K562 (cell line): ENCODE results near the gene SLC27A4. TPM values are rescaled to one million over a fixed set of nuclear protein-coding genes. Genes with fewer than 3 reads are reported as not detected.
A peak's percentile ranks its signal among the peaks of the same experiment; 100 is the strongest.

Experiments
- DMBX1 ChIP-seq: fragments of 250-450 bp; sonication (Bioruptor Pico); IDR thresholded peaks from 2 replicates; pipeline ENCODE4 v1.8.0; 2022; ENCODE audit warnings: inconsistent platforms, mild to moderate bottlenecking, moderate library complexity, borderline replicate concordance
- EHMT2 ChIP-seq: fragments of 450-650 bp; IDR thresholded peaks from 2 replicates; pipeline ENCODE4 v1.6.1; 2018; ENCODE audit warnings: antibody characterized with exemption
- HOXB6 ChIP-seq: fragments of 250-450 bp; sonication (Bioruptor Pico); IDR thresholded peaks from 2 replicates; pipeline ENCODE4 v1.5.1; 2022; ENCODE audit warnings: mild to moderate bottlenecking, borderline replicate concordance
- NFYB ChIP-seq: IDR thresholded peaks from 2 replicates; pipeline ENCODE4 v1.6.1; 2011; ENCODE audit warnings: mild to moderate bottlenecking, moderate library complexity; ENCODE audit not compliant: insufficient read length; ENCODE audit errors: extremely low read depth
- RBFOX2 ChIP-seq: fragments of 200-400 bp; formaldehyde crosslinking; IDR thresholded peaks from 2 replicates; pipeline ENCODE4 v1.6.1; 2017; ENCODE audit warnings: low read depth, mild to moderate bottlenecking, low read length, moderate library complexity
- SMAD3 ChIP-seq: fragments of 450-650 bp; formaldehyde crosslinking; conservative IDR thresholded peaks from 2 replicates; pipeline ENCODE4 v1.4.0; 2020; ENCODE audit warnings: mild to moderate bottlenecking
- XRCC5 ChIP-seq: fragments of 200-400 bp; formaldehyde crosslinking; IDR thresholded peaks from 2 replicates; pipeline ENCODE4 v1.6.1; 2017; ENCODE audit warnings: low read depth, mild to moderate bottlenecking, low read length
- ZC3H11A ChIP-seq: IDR thresholded peaks from 2 replicates; pipeline ENCODE4 v1.6.1; 2012; ENCODE audit warnings: low read depth, low read length, improper control_type of control experiment
- ZNF57 ChIP-seq: fragments of 450-650 bp; formaldehyde crosslinking; IDR thresholded peaks from 2 replicates; pipeline ENCODE4 v1.4.0; 2020; ENCODE audit warnings: mild to moderate bottlenecking, moderate library complexity
- polyA plus RNA-seq, 8 experiments: library from polyadenylated mRNA; depleted of rRNA in 4 of 8; stranded (reverse) in 5 of 8; unstranded in 3 of 8; fragments of >200 nt; fragmentation: Nextera tagmentation in 2 of 8; fragmentation: Illumina TruSeq in 1 of 8; extraction: Ambion mirVana in 2 of 8; extraction: Trizol in 1 of 8; gene quantifications; 2 replicates each; pipeline versions ENCODE4 v1.2.1 to v1.2.3, GENCODE V29; 2011 to 2014; ENCODE audit warnings: inconsistent platforms in 1 of 8, missing spikeins in 1 of 8
- total RNA-seq, 7 experiments: library from RNA; depleted of rRNA in 6 of 7; stranded (reverse); fragments of >200 nt in 6 of 7; fragmentation: Illumina TruSeq in 2 of 7; extraction: Trizol in 2 of 7; gene quantifications; 2 replicates each; pipeline versions ENCODE4 v1.2.1 to v1.2.3, GENCODE V29; 2011 to 2021; ENCODE audit warnings: low replicate concordance in 1 of 7
- TF ChIP-seq, protein P1 (sequence below): fragments of 450-650 bp; IDR thresholded peaks from 2 replicates; pipeline ENCODE4 v1.6.1; 2016; ENCODE audit warnings: mild to moderate bottlenecking, moderate library complexity
- TF ChIP-seq, protein P2 (sequence below): fragments of 250-450 bp; sonication (Bioruptor Pico); IDR thresholded peaks from 2 replicates; pipeline ENCODE4 v1.5.0; 2021; ENCODE audit warnings: mild to moderate bottlenecking, borderline replicate concordance

Gene SLC27A4
- total and polyA plus RNA-seq, 9 of the 15 experiments (the other 6 are each of a cell fraction or from before 2014, with no cell fraction given): 0.25 to 35.7 (median 14.0) TPM

GRCh38 chr9:128339761-128340690, at the start of gene SLC27A4 (continued):
- TF ChIP-seq, protein P1, sequence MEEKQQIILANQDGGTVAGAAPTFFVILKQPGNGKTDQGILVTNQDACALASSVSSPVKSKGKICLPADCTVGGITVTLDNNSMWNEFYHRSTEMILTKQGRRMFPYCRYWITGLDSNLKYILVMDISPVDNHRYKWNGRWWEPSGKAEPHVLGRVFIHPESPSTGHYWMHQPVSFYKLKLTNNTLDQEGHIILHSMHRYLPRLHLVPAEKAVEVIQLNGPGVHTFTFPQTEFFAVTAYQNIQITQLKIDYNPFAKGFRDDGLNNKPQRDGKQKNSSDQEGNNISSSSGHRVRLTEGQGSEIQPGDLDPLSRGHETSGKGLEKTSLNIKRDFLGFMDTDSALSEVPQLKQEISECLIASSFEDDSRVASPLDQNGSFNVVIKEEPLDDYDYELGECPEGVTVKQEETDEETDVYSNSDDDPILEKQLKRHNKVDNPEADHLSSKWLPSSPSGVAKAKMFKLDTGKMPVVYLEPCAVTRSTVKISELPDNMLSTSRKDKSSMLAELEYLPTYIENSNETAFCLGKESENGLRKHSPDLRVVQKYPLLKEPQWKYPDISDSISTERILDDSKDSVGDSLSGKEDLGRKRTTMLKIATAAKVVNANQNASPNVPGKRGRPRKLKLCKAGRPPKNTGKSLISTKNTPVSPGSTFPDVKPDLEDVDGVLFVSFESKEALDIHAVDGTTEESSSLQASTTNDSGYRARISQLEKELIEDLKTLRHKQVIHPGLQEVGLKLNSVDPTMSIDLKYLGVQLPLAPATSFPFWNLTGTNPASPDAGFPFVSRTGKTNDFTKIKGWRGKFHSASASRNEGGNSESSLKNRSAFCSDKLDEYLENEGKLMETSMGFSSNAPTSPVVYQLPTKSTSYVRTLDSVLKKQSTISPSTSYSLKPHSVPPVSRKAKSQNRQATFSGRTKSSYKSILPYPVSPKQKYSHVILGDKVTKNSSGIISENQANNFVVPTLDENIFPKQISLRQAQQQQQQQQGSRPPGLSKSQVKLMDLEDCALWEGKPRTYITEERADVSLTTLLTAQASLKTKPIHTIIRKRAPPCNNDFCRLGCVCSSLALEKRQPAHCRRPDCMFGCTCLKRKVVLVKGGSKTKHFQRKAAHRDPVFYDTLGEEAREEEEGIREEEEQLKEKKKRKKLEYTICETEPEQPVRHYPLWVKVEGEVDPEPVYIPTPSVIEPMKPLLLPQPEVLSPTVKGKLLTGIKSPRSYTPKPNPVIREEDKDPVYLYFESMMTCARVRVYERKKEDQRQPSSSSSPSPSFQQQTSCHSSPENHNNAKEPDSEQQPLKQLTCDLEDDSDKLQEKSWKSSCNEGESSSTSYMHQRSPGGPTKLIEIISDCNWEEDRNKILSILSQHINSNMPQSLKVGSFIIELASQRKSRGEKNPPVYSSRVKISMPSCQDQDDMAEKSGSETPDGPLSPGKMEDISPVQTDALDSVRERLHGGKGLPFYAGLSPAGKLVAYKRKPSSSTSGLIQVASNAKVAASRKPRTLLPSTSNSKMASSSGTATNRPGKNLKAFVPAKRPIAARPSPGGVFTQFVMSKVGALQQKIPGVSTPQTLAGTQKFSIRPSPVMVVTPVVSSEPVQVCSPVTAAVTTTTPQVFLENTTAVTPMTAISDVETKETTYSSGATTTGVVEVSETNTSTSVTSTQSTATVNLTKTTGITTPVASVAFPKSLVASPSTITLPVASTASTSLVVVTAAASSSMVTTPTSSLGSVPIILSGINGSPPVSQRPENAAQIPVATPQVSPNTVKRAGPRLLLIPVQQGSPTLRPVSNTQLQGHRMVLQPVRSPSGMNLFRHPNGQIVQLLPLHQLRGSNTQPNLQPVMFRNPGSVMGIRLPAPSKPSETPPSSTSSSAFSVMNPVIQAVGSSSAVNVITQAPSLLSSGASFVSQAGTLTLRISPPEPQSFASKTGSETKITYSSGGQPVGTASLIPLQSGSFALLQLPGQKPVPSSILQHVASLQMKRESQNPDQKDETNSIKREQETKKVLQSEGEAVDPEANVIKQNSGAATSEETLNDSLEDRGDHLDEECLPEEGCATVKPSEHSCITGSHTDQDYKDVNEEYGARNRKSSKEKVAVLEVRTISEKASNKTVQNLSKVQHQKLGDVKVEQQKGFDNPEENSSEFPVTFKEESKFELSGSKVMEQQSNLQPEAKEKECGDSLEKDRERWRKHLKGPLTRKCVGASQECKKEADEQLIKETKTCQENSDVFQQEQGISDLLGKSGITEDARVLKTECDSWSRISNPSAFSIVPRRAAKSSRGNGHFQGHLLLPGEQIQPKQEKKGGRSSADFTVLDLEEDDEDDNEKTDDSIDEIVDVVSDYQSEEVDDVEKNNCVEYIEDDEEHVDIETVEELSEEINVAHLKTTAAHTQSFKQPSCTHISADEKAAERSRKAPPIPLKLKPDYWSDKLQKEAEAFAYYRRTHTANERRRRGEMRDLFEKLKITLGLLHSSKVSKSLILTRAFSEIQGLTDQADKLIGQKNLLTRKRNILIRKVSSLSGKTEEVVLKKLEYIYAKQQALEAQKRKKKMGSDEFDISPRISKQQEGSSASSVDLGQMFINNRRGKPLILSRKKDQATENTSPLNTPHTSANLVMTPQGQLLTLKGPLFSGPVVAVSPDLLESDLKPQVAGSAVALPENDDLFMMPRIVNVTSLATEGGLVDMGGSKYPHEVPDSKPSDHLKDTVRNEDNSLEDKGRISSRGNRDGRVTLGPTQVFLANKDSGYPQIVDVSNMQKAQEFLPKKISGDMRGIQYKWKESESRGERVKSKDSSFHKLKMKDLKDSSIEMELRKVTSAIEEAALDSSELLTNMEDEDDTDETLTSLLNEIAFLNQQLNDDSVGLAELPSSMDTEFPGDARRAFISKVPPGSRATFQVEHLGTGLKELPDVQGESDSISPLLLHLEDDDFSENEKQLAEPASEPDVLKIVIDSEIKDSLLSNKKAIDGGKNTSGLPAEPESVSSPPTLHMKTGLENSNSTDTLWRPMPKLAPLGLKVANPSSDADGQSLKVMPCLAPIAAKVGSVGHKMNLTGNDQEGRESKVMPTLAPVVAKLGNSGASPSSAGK: no peak
- TF ChIP-seq EHMT2: no peak
- no peak; the same call in 1 of the 2 replicates for TF ChIP-seq ZC3H11A
- no peak for TF ChIP-seq ZNF57 (CRISPR knock-in tag)
- peak; percentile 69 for TF ChIP-seq RBFOX2
- TF ChIP-seq, protein P2, sequence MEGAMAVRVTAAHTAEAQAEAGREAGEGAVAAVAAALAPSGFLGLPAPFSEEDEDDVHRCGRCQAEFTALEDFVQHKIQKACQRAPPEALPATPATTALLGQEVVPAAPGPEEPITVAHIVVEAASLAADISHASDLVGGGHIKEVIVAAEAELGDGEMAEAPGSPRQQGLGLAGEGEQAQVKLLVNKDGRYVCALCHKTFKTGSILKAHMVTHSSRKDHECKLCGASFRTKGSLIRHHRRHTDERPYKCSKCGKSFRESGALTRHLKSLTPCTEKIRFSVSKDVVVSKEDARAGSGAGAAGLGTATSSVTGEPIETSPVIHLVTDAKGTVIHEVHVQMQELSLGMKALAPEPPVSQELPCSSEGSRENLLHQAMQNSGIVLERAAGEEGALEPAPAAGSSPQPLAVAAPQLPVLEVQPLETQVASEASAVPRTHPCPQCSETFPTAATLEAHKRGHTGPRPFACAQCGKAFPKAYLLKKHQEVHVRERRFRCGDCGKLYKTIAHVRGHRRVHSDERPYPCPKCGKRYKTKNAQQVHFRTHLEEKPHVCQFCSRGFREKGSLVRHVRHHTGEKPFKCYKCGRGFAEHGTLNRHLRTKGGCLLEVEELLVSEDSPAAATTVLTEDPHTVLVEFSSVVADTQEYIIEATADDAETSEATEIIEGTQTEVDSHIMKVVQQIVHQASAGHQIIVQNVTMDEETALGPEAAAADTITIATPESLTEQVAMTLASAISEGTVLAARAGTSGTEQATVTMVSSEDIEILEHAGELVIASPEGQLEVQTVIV: no peak; the same call in 1 of the 2 replicates
- TF ChIP-seq SMAD3 (CRISPR knock-in tag): peak; percentile 5; the same call in 1 of the 2 replicates
- no peak for TF ChIP-seq HOXB6
- TF ChIP-seq XRCC5: no peak
- TF ChIP-seq NFYB: no peak
- peak; percentile 64; the same call in 1 of the 2 replicates for TF ChIP-seq DMBX1 (CRISPR knock-in tag)
